Stimulated activated CD4-positive, alpha-beta T cell treated with anti-CD3 and anti-CD28 coated beads, Interleukin-15, amount 100 ng/mL, for 48 hours (primary cell): Measurements from ENCODE around the gene ZDHHC11B.
"Not testable (repeated sequence)": the region's sequence is repeated elsewhere in the genome, so short reads cannot be mapped to it uniquely, and the experiment has no call there.

Source experiments
- DNase-seq, 2 donors: peaks; one replicate each; pipeline ENCODE4 v3.0.0-alpha.2; 2020; ENCODE audit warnings: low read depth in 2 of 2

Gene ZDHHC11B

GRCh38 chr5:784428-785177 lies at the start of gene ZDHHC11B:
Gene ZDHHC11B, minus strand, starts transcription at chr5:784729. Its CDS starts 17,810 bp downstream, at chr5:766919.
- peak; percentile 86 to 91 for DNase-seq

DNA sequence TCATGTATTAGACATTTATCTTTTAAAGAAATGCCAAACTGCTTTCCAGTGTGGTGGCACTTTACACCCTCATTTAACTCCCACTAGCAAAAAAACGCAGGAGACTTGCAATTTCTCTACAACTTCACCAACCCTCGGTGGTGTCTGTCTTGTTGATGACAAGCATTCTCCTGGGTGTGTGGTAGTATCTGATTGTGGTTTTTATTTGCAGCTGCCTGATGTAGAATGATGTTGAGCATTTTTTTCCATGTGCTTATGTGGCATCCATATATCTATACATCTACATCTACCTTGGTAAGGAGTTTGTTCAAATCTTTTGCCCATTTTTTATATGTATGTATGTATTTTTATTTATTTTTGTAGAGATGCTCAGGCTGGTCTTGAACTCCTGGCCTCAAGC lies 49.5 kb upstream of the ZDHHC11B start:
- DNase-seq, result not testable (repeated sequence)

DNA sequence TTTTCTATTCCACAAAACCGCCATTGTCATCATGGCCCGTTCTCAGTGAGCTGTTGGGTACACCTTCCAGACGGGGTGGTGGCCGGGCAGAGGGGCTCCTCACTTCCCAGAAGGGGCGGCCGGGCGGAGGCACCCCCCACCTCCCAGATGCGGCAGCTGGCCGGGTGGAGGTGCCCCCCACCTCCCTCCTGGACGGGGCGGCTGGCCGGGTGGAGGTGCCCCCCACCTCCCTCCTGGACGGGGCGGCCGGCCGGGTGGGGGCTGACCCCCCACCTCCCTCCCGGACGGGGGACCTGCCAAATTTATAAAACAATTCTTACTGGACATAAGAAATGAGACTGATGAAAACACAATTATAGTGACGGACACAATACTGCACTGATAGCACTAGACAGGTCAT lies 43.7 kb upstream of the ZDHHC11B start:
- DNase-seq, result not testable (repeated sequence)

DNA sequence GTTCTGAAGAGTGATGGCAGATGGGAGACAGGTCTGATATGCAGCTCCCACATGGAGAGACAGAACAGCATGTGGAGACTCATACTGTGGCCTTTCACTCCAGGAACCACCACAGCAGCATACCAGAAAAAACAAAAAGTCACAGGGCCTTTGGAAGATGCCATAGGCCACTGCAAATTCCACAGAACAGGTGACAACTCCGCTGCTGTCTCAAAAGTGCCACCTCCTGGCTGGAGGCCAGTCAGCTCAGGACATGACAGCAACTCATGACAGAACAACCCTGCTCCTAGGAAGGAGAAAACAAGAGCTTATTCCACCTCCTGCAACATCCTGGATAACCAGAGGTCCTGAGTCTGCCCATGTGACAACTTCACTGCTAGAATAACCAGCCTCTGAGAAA lies 41.0 kb upstream of the ZDHHC11B start:
- not testable (repeated sequence) for DNase-seq

GRCh38 chr5:821504-821903 lies 37.0 kb upstream of the ZDHHC11B start:
- DNase-seq, result no peak

DNA sequence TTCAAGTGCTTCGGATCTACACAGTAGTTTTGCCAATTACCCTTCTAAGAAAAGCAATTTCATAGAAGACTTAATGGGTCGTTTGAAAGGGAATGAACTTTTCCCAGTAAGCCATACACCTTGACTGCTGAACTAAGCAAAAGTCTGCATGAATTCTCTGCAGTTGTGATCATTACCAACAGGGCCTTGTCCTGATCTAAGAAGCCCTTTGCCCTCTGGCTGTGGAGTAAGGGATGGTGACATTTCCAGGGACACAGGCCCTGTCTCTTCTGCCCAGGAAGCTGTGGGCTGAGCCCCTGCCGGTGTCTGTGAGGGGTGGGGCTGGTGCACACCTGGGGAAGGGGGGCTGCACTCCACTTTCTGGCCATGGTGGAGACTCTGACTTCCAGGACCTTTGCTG lies 35.7 kb upstream of the ZDHHC11B start:
- no peak for DNase-seq

DNA sequence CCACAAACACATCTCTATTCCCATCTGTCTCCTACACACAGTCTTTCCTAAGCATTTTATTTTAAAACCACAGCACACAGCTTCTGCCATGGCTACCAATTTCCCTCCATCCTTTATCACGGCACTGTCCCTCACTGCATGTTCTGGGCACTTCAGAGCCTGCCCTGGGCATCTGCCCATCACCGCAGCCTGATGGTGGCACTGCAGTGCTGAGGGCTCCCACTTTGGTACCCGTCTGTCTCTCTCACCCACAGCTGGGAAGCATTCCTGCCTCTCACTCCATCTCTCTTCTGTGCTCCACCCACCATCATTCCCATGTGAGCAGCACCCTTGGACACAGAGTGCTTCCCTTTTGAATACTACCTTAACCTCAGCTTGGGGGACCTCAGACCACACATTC lies 34.5 kb upstream of the ZDHHC11B start:
- DNase-seq, result no peak

- DNase-seq, result no peak
Measured at GRCh38 chr5:816176-816575, 31.6 kb upstream of the ZDHHC11B start.

- DNase-seq, result no peak
Measured at GRCh38 chr5:815449-815848, 30.9 kb upstream of the ZDHHC11B start.

GRCh38 chr5:813575-813974 lies 29.0 kb upstream of the ZDHHC11B start:
- not testable (repeated sequence) for DNase-seq

GRCh38 chr5:811384-811783 lies 26.9 kb upstream of the ZDHHC11B start:
- DNase-seq, result not testable (repeated sequence)

GRCh38 chr5:807719-808514 lies 23.4 kb upstream of the ZDHHC11B start:
- DNase-seq, result not testable (repeated sequence)

GRCh38 chr5:801472-801871 lies 16.9 kb upstream of the ZDHHC11B start:
- no peak for DNase-seq

DNA sequence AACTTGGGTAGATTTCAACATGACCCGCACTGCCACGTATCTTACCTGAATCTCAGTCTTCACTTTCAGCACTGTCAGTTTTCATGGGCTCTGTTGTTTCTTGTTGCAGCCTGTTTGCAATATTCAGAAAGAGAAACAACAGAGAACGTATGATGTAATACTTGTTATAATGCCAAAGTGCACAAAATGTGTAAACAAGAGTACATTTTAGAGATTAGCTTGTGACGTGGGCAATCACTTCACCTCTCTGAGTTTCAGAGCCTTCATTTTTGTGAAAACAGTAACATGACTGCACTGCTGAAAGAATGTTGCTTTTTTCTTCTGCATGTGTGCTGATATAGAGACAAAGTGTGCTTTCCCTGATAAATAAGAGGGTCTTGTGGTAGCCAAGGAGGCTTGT lies 16.5 kb upstream of the ZDHHC11B start:
- DNase-seq, result not testable (repeated sequence)

GRCh38 chr5:798505-799138 lies 14.1 kb upstream of the ZDHHC11B start:
- DNase-seq, result not testable (repeated sequence)

DNA sequence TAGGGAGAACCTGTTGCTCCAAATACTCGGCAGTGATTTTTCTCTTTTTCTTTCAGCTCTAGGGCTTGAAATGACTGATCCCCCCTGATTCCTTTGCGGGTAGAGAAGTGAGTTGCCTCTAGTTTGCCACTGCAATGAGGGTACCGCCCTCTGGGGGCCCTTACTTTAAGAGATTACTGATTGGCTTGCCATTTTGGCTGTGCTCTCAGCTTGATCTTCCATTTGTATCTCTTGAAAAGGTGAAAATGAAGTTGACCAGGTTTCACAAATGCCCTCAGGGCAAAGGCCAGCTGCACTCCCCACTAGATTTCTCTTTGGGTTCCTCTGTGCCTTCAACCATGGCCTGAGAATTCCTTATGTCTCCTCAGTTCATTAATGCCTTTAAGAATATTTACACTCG lies 13.5 kb upstream of the ZDHHC11B start:
- not testable (repeated sequence) for DNase-seq

DNA sequence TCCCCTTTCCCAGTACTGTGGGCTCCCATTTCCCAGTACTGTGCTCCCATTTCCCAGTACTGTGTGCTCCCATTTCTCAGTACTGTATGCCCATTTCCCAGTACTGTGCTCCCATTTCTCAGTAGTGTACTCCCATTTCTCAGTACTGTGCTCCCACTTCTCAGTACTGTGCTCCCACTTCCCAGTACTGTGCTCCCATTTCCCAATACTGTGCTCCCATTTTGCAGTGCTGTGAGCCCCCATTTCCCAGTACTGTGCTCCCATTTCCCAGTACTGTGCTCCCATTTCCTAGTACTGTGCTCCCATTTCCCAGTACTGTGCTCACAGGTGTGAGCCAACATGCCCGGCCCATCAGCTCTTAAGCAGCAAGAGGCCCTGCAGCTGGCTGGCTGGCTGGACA lies 11.3 kb upstream of the ZDHHC11B start:
- DNase-seq, result not testable (repeated sequence)

GRCh38 chr5:794948-795347 lies 10.4 kb upstream of the ZDHHC11B start:
- DNase-seq, result not testable (repeated sequence)

DNA sequence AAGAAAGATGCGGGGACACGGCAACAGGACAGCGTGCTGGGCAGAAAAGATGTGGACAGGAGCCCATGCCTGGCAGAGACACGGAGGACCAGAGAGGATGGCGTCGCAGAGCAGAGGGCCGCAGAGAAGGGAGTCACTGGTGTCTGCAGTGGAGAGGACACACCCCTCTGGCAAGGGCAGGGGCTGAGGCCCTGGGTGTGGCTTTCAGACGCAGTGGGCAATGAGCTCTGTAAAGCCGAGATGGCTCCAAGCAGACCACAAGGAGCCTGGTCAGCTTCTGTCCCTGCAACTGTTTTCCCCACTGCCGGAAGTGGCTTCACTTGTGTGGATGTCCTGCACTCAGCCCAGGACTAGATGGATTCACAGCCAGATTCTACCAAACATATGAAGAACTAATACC lies 4.2 kb upstream of the ZDHHC11B start:
- DNase-seq, result not testable (repeated sequence)

GRCh38 chr5:787857-788233 lies 3.3 kb upstream of the ZDHHC11B start:
- not testable (repeated sequence) for DNase-seq

DNA sequence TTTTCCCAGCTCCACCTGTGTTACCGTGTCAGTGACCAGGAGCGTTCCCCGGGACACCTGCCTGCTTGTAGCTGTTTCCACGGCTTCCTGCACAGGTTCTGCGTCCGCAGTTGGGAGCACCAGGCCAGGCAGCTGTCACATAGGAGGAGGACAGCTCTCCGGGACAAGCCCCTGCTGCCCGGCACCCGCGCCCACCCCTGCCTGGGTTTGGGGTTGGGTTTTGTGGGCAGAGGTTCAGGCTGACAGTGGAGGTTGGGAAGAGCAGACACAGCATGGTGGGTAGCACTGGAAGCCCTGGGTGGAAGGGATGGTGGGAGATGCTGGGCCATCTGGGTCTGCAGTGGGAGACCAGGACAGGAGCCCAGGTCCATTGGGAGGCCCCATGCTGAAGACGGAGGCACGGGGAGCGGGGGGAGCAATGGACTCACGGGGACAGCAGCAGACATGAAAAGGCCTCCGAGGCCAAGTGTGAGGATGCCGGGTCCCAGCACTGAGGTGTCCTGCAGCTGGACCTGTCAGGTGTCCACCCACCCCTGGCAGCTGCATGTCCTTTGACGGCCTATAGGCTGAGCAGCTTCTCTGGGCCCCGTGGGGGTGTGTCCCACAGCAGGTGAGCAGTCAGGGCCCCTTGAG lies 2.8 kb upstream of the ZDHHC11B start:
- DNase-seq, result not testable (repeated sequence)

GRCh38 chr5:785181-785705 lies 714 bp upstream of the ZDHHC11B start:
- not testable (repeated sequence) for DNase-seq
